ENCODE measurements around the gene CLIC2.

The CLIC2 gene

DNA sequence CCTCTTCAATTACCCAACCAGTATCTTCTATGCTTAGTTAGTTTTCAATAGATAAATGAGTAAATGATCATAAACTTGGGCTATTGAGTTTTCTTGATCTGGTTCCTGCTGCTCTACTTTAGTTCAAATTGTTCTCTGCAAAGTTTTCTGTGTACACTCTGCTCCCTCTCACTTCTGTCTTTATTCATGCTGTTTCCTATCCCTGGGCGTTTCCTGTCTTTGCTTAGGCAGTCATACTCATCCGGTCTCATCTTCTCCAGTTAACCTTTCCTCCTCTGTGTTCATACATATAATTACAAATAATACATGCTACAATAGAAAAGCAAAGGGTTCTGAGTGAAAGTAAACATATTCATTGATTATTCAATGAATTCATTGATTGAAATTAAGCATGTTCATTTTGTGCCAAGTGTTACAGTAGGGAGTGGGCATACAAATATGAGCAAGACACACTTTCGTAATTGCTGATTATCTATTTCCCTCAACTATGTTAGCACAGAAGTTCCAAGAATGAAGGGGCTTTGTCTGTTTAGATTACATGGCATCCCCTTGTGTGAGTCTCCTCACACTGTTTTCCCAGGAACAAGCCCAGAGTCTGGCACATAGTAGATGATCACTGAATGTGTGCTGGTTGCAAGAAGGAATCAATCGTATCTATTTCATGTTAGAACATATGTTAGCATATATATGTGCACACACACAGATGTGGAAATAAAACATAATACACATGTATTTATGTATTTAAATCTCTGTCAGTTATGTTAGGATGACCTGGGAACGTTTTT lies 71.3 kb downstream of the CLIC2 start:
- no peak for DNase-seq

DNA sequence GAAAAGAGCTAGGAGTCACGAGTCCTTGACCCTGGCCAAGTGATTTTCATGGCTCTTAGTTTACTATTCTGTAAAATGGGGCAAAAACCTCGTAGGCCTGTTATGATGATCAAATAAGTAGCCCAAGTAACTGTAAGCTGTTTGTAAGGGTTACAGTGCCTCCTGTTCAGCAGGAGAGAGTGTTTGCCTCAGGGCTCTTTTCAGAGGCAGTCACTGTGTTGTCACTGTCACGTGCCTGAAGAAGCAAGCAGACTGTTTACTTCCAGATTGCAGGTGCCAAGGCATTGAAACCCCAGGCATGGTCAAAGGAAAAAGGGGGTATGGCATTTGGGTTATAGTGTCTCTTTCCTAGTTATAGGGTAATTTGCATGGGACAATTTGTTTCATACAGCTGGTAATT lies 74.7 kb downstream of the CLIC2 start:
- no peak for DNase-seq

DNA sequence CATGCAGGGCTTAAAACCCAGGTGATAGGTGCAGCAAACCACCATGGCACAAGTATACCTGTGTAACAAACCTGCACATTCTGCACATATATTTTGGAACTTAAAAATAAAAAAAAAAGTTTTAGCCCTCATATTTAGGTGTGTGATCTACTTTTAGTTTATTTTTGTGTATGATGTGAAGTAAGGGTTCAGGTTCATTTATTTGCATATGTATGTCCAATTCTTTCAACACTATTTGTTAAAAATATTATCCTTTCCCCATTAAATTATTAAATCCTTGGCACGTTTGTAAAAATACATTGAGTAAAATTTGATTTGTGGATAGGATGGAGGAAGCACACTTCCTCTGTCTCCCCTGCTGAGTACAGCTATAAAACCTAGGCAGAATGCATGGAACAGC lies 83.0 kb downstream of the CLIC2 start:
- no peak for DNase-seq

DNA sequence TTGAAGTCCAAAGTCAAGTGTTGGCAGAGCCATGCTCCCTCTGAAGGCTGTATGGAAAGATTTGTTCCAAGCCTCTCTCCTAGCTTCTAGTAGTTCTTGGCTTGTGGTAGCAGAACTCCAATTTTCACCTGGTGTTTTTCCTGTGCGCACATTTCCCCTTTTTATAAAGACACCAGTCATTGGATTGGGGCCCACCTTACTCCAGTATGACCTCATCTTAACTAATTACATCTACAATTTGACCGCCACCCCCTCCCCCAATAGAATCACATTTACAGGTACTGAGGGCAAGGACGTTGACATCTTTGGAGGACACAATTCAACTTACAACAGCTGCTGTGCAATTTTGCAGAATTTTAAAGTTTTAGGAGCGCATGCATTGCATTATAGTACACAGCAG lies 86.9 kb downstream of the CLIC2 start:
- DNase-seq = no peak

DNA sequence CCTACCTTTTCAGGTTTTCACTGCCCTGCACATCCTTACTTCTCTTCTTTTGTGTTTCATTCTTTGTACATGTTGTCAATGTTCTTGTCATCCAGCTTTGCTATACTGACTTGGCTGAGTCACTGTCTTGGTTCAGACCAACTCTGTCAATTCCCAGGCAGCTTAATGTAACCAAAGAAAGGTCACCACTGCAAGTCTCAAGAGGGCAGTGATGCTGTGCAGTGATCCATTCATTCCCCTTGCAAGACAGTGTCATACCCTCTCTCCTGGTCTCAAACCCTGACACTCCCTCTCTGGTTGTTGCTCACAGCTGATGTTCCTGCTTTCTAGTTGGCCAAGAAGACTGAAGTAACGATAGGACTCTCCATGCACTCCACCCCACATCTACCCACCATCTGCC lies 87.7 kb downstream of the CLIC2 start:
- no peak for DNase-seq

GRCh38 chrX:155242300-155242699 lies 92.1 kb downstream of the CLIC2 start:
- DNase-seq = no peak

DNA sequence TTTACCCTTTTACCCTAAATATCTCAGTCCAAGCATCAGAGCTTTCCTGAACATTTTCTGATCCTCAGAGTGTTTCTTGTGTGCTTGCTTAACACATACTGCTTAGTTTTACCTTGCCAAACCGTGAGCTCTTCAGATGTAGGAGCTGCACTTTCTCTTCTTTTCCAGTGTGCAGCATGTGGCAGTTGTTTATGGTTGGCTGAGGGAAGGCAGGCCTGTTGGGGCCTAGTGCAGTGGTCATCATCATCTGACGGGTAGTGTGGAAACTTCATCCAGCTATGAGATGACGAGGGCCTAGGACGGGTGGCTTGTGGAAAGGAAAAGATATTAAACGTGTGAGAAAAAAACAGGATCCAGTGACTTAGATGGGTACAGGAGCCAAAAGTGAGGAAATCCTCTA lies 96.7 kb downstream of the CLIC2 start:
- DNase-seq = no peak

GRCh38 chrX:155235891-155236290 lies 98.5 kb downstream of the CLIC2 start:
- no peak for DNase-seq

DNA sequence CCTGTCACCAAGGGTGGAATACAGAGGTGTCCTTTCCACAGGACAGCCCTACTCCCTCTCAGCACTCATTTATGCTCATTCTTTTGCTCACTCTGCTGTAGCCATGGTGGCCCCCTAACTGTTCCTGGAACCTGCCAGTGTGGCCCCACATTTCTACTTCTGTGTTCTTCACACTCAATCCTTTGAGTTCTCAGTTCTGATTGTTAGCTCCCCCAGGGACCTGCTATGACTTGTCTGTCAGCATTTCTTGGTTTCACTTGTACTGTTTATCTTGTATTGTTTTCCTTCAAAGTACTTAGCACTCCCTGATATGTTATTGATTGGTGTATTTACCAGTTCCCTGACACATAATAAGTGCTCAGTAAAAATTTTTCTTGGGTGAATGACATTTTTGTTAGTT lies 103.3 kb downstream of the CLIC2 start:
- DNase-seq = no peak

All from effector CD4-positive, alpha-beta T cell (primary cell).